CD1c-positive myeloid dendritic cell (primary cell): ENCODE data around the gene LFNG.

Source experiments
- DNase-seq: peaks from one replicate; pipeline ENCODE4 v3.0.0-alpha.2; 2016; ENCODE audit errors: extremely low spot score

LFNG gene

DNA sequence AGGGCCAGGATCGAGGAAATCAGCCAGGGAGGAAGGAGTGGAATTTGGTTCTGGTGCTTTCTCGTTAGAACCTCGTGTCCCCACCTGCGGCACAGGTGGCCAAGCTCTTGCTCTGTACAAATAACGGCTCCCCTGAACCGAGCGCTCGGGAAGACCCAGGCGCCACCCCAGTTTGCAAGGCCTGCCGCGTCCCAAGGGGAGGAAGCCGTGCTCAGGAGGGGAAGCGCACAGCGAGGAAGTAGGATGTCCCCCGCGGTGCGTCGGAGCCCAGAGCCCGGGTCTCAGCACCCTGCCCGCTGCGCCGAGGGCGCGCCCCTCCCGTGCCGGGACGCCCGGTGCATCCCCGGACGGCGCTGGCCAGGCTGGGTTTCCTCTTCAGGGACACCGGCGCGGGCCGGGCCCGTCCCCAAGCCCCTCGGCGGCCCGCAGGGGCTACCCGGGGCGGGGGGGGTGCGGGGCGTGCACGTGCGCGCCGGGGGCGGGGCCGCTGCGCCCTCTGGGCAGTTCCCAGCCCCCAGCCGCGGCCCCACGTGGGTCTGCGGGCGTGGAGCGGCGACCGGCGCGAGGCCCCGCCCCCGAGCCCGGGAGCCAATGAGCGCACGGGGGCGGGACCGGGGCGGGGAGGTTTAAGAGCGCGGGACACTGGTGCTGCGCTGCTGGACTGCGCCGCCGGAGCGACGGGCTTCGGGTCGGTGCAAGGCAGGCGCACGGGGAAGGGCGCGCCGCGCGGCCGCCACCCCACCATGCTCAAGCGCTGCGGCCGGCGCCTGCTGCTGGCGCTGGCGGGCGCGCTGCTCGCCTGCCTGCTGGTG, at the start of gene LFNG:
LFNG (plus strand) TSS at position 656 of the 812 bp plus-strand sequence; CDS start at position 744, 88 bp downstream.
- peak; percentile 96 for DNase-seq

DNA sequence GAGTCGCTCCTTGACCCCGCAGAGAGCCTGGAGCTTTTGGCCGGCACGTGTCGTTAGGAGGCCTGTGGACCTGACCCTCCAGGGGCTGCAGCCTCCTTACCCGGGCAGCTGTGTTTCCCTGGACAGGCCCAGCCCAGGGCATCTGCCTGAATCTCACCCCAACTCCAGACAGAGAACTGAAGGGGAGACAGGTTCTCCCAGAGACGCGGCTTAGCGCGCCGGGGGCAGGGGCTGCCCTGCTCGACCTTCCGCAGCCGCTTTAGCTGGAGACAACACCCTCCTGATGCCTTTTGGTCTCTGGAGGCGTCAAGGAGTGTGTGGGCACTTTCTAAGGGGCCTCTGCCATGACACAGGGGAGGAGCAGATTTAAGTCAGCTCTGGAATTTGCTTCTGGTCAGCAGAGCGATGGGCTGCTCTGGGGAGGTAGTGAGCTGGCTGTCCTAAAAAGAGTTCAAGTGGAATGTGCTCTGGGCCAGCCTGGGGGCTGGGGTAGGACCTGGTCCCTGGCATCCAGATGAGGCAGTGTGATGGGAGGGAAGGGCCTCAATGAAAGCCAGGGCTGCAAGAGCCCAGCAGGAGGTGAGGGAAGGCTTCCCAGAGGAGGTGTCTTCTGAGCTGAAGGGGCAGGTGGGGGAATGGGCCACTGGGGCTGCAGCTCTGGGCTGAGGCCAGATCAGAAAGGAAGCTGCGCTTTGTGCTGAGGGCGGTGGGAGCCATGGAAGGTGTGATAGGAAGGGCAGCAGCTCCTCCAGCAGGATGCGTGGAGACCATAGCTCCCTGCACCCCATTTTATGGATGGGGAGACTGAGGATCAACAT, 49.2 kb upstream of the LFNG start:
- DNase-seq = no peak

DNA sequence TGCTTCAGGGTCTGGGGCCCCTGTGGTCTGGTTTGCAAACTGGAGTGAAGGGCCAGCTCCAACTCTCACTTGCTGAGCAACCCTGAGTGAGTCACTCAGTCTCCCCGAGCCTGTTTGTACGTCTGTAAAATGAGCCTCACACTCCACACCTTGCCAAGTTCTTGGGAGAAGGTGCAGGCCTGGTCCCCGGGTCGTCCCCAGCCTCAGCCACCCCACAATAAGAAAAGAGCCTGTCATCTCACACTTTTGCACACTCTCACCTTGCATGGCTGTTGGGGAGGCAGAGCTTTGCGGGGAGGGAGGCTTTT, 48.6 kb upstream of the LFNG start:
- no peak for DNase-seq

GRCh38 chr7:2471396-2471795, 48.2 kb upstream of the LFNG start:
- DNase-seq = no peak

DNA sequence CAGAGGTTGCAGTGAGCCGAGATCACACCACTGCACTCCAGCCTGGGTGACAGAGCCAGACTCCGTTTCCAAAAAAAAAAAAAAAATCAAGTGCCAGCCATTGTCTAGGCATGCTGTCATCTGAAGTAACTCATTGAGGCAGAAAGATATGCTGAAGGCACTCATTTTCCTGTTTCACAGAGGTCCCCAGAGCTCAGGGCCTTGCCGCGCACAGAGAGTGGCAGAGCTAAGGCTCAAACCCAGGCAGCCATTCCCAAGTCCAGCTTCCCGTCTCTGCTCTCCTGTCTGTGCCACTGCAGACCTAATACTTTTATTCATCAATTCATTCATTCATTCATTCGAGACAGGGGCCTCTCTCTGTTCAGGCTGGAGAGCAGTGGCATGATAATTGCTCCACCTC, 46.8 kb upstream of the LFNG start:
- DNase-seq = no peak

DNA sequence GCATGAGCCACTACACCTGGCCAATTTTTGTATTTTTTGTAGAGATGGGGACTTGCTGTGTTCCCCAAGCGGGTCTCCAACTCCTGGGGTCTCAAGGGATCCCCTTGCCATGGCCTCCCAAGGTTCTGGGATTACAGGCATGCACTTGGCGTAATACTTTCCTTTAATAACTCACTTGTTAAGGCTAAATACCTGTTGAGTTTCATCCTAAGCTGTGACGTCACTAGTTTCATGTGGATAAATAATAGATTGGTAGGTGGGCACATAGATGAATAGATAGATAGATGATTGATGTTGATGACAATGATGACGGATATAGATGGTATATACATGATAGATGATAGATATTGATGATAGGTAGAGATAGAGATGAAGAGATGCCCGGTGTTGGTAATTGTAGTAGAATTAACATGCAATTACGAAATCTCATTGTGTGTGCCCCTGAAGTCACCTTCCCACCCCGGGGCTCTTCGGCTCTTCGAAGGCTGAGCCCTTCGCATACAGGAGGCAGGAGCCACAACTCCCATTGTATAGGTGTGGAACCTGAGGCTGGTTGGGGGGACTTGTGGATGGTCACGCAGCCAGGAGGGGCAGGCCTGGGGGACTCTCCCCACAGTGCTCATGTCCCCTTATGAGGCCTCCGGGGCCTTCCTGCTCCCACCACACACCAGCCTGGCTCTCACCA, 45.9 kb upstream of the LFNG start:
- DNase-seq = no peak

DNA sequence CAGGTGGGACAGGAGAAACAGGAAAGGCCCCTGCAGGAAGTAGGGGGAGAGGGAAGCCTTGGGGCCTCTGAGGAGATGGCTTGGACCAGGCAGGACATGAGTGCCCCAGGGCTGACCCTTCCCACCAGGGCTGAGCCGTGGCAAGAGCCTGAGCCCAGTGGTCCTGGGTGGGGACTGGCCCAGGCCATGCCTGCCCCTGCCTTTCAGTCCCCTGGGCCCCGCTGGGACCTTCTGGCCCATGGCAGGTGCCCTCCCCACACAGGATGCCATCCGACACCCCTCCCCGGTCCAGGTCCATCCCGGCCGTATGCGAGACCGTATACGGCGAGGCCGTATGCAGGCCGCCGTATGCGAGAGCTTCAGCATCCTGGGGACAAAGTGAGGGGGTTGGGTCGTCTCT, 45.4 kb upstream of the LFNG start:
- DNase-seq = no peak

GRCh38 chr7:2474813-2475677, 44.5 kb upstream of the LFNG start:
- DNase-seq = no peak

DNA sequence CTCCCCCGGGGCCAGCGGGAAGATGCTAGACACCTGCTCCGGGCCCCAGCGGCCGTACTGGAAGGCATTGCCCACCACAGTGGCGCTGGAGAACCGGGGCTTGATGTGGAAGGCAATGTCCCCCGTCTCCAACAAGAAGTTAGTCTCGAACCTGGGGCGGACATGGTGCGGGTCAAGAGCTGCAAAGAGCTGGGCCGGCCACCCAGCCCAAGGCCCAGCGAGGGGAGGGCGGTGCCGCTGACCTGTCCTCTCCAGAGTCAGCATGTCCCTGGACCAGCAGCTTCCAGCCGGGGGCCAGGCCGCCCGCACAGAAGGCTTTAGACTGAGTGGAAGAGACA, 43.9 kb upstream of the LFNG start:
- DNase-seq = no peak

GRCh38 chr7:2476298-2476697, 43.3 kb upstream of the LFNG start, which contains the start of gene GRIFIN:
TSS of gene GRIFIN (minus strand) at chr7:2476398. CDS start at chr7:2476383, 15 bp downstream.
- no peak for DNase-seq

DNA sequence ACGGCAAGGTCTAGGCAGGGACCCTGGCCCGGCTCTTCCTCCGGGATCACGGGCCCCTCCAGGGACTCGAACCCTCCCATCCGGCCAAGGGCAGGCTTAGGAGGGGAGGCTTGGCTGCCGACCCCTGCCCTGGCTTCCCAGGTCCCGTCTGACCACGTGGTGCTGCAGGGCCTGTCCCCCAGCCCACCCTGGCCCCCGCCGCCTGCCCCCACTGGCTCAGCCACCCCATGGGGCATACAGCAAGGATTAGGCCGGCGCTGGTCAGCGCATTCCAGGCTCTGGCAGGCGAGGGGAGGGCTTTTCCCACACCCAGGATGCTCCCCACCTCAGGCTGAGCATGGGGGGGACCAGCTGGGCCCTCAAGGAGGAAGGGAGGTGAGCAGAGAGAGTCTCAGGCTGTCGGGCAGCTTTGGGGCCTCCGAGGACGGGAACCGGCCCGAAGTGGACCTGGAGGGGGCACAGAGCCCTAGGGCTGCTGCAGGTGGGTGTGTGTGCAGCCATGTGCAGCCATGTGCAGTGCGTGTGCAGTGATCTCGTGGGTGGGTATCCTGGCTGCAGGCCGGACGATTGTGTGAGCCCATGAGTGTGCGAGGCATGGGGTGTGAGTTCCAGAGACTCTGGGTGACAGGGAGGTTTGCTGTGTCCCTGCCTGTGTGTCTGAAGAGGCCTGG, 42.7 kb upstream of the LFNG start:
- DNase-seq = no peak

DNA sequence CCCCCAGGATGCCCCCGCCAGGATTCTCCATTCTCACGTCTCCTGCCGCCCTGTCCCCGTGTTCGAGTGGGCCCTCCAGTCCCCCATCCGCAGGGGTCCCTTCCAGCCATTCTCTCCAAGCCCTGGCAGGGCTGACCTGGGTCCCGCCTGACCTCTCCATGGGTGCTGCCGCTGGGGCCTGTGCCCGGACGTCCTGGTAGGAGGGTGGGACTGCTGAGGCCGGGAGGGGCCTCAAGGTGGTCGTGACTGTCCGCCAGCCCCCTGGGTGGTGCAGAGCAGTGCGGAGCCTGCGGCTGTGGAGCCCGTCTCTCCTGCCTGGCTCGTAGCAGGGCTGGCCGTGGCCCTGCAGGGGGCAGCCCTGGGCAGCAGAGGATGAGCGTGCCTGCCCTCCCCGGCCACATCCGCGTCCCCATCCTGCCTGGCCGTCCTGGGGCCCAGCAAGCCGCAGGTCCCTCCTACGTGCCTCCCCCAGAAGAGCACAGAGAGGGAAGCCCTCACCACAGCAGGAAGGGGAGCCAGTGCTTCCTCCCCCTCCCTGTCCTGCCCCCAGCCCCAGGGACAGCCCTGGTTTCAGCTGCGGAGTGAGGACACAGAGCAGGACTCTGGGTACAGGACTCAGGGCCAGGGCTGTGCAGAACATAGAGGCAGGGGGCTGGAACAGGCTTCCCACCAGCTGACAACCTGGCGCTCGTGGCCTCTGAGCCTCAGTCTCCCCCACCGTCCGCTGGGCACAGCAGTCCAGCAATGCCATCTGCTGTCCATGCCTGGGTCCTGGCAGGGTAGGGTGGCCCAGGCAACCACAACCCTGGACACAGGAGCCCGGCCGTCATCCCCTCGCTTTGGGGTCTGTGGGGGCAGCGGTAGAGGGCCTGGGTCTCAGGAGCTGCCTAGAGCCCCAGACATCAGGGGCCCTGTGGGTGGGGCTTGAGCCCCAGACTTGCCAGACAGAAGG, 41.9 kb upstream of the LFNG start:
- DNase-seq = peak; percentile 86

DNA sequence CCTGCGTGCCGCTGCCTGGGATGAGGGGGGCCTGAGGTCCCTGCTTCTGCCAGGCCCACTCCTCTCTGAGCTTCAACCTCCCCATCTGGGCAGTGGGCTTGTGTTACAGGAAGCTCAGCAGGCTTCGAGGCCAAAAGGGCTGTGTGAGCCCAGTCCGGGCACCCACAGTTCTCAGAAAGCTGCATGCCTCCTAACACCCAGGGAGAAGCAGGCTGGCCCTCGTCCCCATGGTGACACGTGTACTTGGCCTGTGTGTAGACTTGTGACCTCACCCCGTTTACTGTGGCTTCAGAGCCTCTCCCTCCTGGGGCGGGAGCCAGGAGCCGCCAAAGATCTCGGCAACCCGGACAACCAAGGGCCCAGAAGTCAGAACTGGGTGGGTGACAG, 41.2 kb upstream of the LFNG start:
- peak; percentile 67 for DNase-seq

DNA sequence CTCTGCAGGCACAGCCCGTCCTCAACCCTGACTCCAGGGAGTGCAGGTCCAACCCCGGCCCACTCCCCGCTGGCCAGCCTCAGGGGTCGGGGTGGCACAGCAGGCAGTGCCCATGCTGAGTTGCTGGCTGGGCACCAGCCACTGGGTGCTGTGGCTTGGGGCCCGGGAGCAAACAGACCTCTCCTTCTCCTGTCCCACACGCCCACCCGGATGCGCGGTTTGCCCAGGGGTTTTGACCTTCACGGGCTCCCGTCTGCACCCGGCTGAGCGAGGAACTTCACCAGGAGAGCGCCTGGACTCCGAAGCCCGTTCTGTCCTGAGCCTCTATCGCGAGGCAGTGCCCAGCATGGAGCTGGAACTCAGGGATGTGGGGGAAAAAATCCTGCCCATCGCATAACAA, 40.8 kb upstream of the LFNG start:
- no peak for DNase-seq

GRCh38 chr7:2479276-2480069, 40.1 kb upstream of the LFNG start:
- no peak for DNase-seq

DNA sequence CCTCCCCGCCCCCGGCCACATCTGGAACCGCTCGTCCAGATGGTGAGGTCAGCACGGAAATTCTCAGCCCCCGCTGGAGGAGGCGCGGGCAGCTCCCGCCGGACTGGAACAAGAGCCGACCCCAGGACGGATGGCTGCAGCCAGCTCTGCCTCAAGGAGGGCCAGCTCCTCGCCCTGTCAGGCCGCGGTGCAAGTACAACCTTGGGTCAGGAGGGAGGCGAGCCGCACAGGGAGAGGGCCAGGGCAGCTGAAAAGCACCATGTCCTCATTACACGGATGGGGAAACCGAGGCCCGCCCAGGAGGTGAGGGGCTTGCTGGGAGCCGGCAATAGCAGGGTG, 39.5 kb upstream of the LFNG start:
- DNase-seq = no peak

DNA sequence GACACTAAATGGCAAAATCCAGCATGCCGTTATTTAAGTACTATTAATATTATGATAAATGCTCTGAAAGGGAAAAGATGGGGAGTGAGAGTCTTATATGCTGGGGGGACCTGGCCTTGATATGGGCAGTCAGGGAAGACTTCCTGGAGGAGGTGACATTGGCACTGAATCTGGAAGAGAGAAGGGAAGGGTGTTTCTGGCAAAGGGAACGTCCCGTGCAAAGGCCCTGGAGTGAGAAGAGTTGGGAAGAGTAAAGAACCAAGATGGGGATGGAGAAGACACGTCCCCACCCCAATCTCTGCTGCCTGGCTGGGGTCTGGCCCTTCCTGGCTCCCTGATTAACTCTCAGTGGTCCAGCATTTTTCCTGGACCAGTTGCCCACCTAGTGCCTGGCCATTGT, 38.4 kb upstream of the LFNG start:
- no peak for DNase-seq

- DNase-seq = no peak
Observed at GRCh38 chr7:2482725-2483451, 36.7 kb upstream of the LFNG start.

DNA sequence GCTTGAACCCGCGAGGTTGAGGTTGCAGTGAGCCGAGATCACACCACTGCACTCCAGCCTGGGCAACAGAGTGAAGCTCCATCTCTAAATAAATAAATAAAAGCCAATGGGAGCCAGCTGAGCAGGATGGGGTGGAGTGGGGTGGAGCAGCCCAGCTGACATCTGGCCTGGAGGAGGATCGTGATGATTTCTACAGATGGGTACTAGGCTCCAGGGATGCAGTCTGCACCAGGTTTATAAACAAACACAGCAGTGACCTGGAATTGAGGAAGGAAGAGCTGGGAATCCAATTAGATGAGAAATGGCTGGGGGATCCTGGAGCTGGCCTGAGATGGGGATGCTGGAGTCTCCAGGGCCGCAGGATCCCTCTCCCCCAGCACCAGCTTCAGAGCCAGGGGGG, 36.1 kb upstream of the LFNG start:
- no peak for DNase-seq
